Naive B cell (primary cell): Measurements from ENCODE around the gene PRR36. TPM values are rescaled to one million over a fixed set of nuclear protein-coding genes. Genes with fewer than 3 reads are reported as not detected.
A peak's percentile ranks its signal among the peaks of the same experiment; 100 is the strongest.

Experiments
- ATAC-seq, 2 donors: fragments of 150-1000 bp; cut with Tn5 transposase; 2 replicates each; pipeline ENCODE4 v1.10.0; 2021; ENCODE audit warnings: low read depth in 2 of 2, mild to moderate bottlenecking in 2 of 2, moderate library complexity in 2 of 2
- DNase-seq: peaks from one replicate; pipeline ENCODE4 v3.0.0; 2022
- H3K27ac Mint-ChIP-seq, 6 donors: one replicate each; pipeline ENCODE4 v1.8.0; 2020 to 2022; ENCODE audit warnings: mild to moderate bottlenecking in 6 of 6, mixed read lengths in 6 of 6, moderate library complexity in 5 of 6, inconsistent platforms in 2 of 6
- H3K27me3 Mint-ChIP-seq, 3 donors: one replicate each; pipeline ENCODE4 v1.8.0; 2021 to 2022; ENCODE audit warnings: mixed read lengths in 3 of 3, mild to moderate bottlenecking in 1 of 3
- H3K36me3 Mint-ChIP-seq, 2 donors: one replicate each; pipeline ENCODE4 v1.8.0; 2020 to 2022; ENCODE audit warnings: mixed read lengths in 2 of 2, inconsistent platforms in 1 of 2, mild to moderate bottlenecking in 1 of 2
- H3K4me1 Mint-ChIP-seq, 3 donors: one replicate each; pipeline ENCODE4 v1.8.0; 2020 to 2022; ENCODE audit warnings: mixed read lengths in 3 of 3, inconsistent platforms in 1 of 3, mild to moderate bottlenecking in 1 of 3, moderate library complexity in 1 of 3
- H3K4me3 Mint-ChIP-seq, 8 donors: one replicate each; pipeline ENCODE4 v1.8.0; 2020 to 2022; ENCODE audit warnings: mild to moderate bottlenecking in 8 of 8, mixed read lengths in 8 of 8, moderate library complexity in 8 of 8, inconsistent platforms in 2 of 8
- H3K9me3 Mint-ChIP-seq, 7 donors: one replicate each; pipeline ENCODE4 v1.8.0; 2020 to 2022; ENCODE audit warnings: mixed read lengths in 7 of 7, mild to moderate bottlenecking in 5 of 7, inconsistent platforms in 2 of 7, moderate library complexity in 1 of 7
- polyA plus RNA-seq, 6 donors: library from polyadenylated mRNA; unstranded; fragments of 300-500 nt; fragmentation: Illumina TruSeq; gene quantifications; one replicate each; pipeline ENCODE4 v1.2.3, GENCODE V29; 2021; ENCODE audit warnings: low read depth in 6 of 6

PRR36 gene
- polyA plus RNA-seq, 6 donors from 2014 or later, result 0.05 TPM; not detected in 5

- peak; percentile 26 for DNase-seq
- Mint-ChIP-seq H3K4me1 (peaks cover 30 to 38% (median 33%) of the 10 kb centered on the region in 3 donors), H3K9me3 (peaks cover 0 to 10% (median 6%) of the 10 kb centered on the region in 7 donors), H3K36me3 (peaks cover 0 to 13% of the 10 kb centered on the region in 2 donors), H3K27ac (peak overlapping the region in 2 of 6 donors; percentile 11 to 92), H3K27me3 (peaks cover 15 to 66% (median 44%) of the 10 kb centered on the region in 3 donors), H3K4me3 (peak overlapping the region; percentile 15 to 87 (median 72))
- ATAC-seq, result no peak
Measured at GRCh38 chr19:7870571-7871436, 3.4 kb downstream of the PRR36 start.

GRCh38 chr19:7869910-7870511 is 4.2 kb downstream of the PRR36 start:
- peaks cover 0 to 13% of the 10 kb centered on the region in 2 donors for H3K36me3 Mint-ChIP-seq
- peak overlapping the region; percentile 42 to 87 (median 72) for H3K4me3 Mint-ChIP-seq
- ATAC-seq (no peak), DNase-seq (no peak)
- peaks cover 18 to 66% (median 52%) of the 10 kb centered on the region in 3 donors for H3K27me3 Mint-ChIP-seq
- no peak overlapping the region for H3K27ac Mint-ChIP-seq
- peaks cover 0 to 10% (median 6%) of the 10 kb centered on the region in 7 donors for H3K9me3 Mint-ChIP-seq
- H3K4me1 Mint-ChIP-seq, result peaks cover 34 to 39% (median 36%) of the 10 kb centered on the region in 3 donors

- peak overlapping the region in 7 of 8 donors; percentile 47 to 85 (median 74) for H3K4me3 Mint-ChIP-seq
- H3K36me3 Mint-ChIP-seq, result peaks cover 0 to 13% of the 10 kb centered on the region in 2 donors
- peaks cover 34 to 41% (median 40%) of the 10 kb centered on the region in 3 donors for H3K4me1 Mint-ChIP-seq
- H3K9me3 Mint-ChIP-seq, result peaks cover 0 to 10% (median 7%) of the 10 kb centered on the region in 7 donors
- H3K27me3 Mint-ChIP-seq, result peaks cover 23 to 66% (median 57%) of the 10 kb centered on the region in 3 donors
- DNase-seq (peak; percentile 84), ATAC-seq (peak; percentile 59 to 63)
- H3K27ac Mint-ChIP-seq, result peak overlapping the region in 2 of 6 donors; percentile 43 to 93
Measured at GRCh38 chr19:7869453-7869909, 4.7 kb downstream of the PRR36 start.

GRCh38 chr19:7868671-7869452 is 5.3 kb downstream of the PRR36 start:
- DNase-seq, result peak; percentile 88
- ATAC-seq, result peak; percentile 80 to 81
- Mint-ChIP-seq H3K4me1 (peaks cover 34 to 41% (median 40%) of the 10 kb centered on the region in 3 donors), H3K27ac (peak overlapping the region; percentile 33 to 94 (median 72)), H3K4me3 (peak overlapping the region; percentile 74 to 90 (median 82)), H3K9me3 (peaks cover 0 to 10% (median 7%) of the 10 kb centered on the region in 7 donors), H3K36me3 (peaks cover 0 to 13% of the 10 kb centered on the region in 2 donors), H3K27me3 (peaks cover 23 to 68% (median 62%) of the 10 kb centered on the region in 3 donors)

GRCh38 chr19:7868326-7868670 is 5.9 kb downstream of the PRR36 start:
- peaks cover 34 to 37% (median 36%) of the 10 kb centered on the region in 3 donors for H3K4me1 Mint-ChIP-seq
- H3K27me3 Mint-ChIP-seq, result peaks cover 23 to 65% (median 61%) of the 10 kb centered on the region in 3 donors
- peaks cover 0 to 10% (median 7%) of the 10 kb centered on the region in 7 donors for H3K9me3 Mint-ChIP-seq
- H3K4me3 Mint-ChIP-seq, result peak overlapping the region; percentile 76 to 90 (median 82)
- H3K27ac Mint-ChIP-seq, result peak overlapping the region in 3 of 6 donors; percentile 43 to 86 (median 76)
- DNase-seq (peak; percentile 27), ATAC-seq (no peak)
- H3K36me3 Mint-ChIP-seq, result peaks cover 0 to 13% of the 10 kb centered on the region in 2 donors

GRCh38 chr19:7867092-7867844 is 6.9 kb downstream of the PRR36 start:
- DNase-seq (no peak), ATAC-seq (no peak)
- Mint-ChIP-seq H3K4me1 (peaks cover 31 to 33% (median 32%) of the 10 kb centered on the region in 3 donors), H3K4me3 (peak overlapping the region in 4 of 8 donors; percentile 20 to 36 (median 26)), H3K27me3 (peaks cover 23 to 58% (median 54%) of the 10 kb centered on the region in 3 donors), H3K27ac (no peak overlapping the region), H3K36me3 (peaks cover 0 to 13% of the 10 kb centered on the region in 2 donors), H3K9me3 (peaks cover 0 to 10% (median 7%) of the 10 kb centered on the region in 7 donors)

GRCh38 chr19:7866399-7867091 is 7.6 kb downstream of the PRR36 start:
- Mint-ChIP-seq H3K27me3 (peaks cover 16 to 53% (median 47%) of the 10 kb centered on the region in 3 donors), H3K4me1 (peaks cover 26 to 28% (median 27%) of the 10 kb centered on the region in 3 donors), H3K36me3 (peaks cover 0 to 7% of the 10 kb centered on the region in 2 donors), H3K27ac (no peak overlapping the region), H3K4me3 (no peak overlapping the region), H3K9me3 (peaks cover 0 to 5% (median 3%) of the 10 kb centered on the region in 7 donors)
- DNase-seq (no peak), ATAC-seq (no peak)

- no peak for DNase-seq
- Mint-ChIP-seq H3K4me3 (peak overlapping the region in 2 of 8 donors; percentile 2 to 55), H3K36me3 (no peaks in the 10 kb centered on the region), H3K9me3 (peaks cover 0 to 1% (median 0%) of the 10 kb centered on the region in 7 donors), H3K27ac (no peak overlapping the region), H3K27me3 (peaks cover 14 to 55% (median 47%) of the 10 kb centered on the region in 3 donors), H3K4me1 (peaks cover 16 to 24% (median 19%) of the 10 kb centered on the region in 3 donors)
- no peak for ATAC-seq
Measured at GRCh38 chr19:7865262-7865911, 8.8 kb downstream of the PRR36 start.

- ATAC-seq (no peak), DNase-seq (no peak)
- H3K36me3 Mint-ChIP-seq, result no peaks in the 10 kb centered on the region
- H3K4me3 Mint-ChIP-seq, result peak overlapping the region in 2 of 8 donors; percentile 10 to 12
- H3K27me3 Mint-ChIP-seq, result peaks cover 14 to 62% (median 45%) of the 10 kb centered on the region in 3 donors
- peaks cover 12 to 24% (median 13%) of the 10 kb centered on the region in 3 donors for H3K4me1 Mint-ChIP-seq
- no peak overlapping the region for H3K27ac Mint-ChIP-seq
- H3K9me3 Mint-ChIP-seq, result peaks cover 0 to 1% (median 0%) of the 10 kb centered on the region in 7 donors
Measured at GRCh38 chr19:7864690-7865074, 9.5 kb downstream of the PRR36 start.

- Mint-ChIP-seq H3K36me3 (no peaks in the 10 kb centered on the region), H3K27me3 (peaks cover 14 to 67% (median 45%) of the 10 kb centered on the region in 3 donors), H3K27ac (peak overlapping the region in 1 of 6 donors; percentile 12), H3K4me3 (peak overlapping the region in 5 of 8 donors; percentile 21 to 65 (median 24)), H3K4me1 (peaks cover 12 to 24% (median 13%) of the 10 kb centered on the region in 3 donors), H3K9me3 (peaks cover 0 to 1% (median 0%) of the 10 kb centered on the region in 7 donors)
- DNase-seq (no peak), ATAC-seq (no peak)
Measured at GRCh38 chr19:7863971-7864689, 10.1 kb downstream of the PRR36 start.
